ENCODE data around the gene KIF25. TPM values are rescaled to one million over a fixed set of nuclear protein-coding genes. Genes with fewer than 3 reads are reported as not detected.

The KIF25 gene
- total RNA-seq, 4 donors from 2014 or later, result 0.26 TPM; not detected in 3

GRCh38 chr6:168093634-168094033 is 96.2 kb downstream of the KIF25 start:
- Histone ChIP-seq H3K36me3 (no peaks in the 10 kb centered on the region), H3K27me3 (peaks cover 0 to 16% (median 0%) of the 10 kb centered on the region in 4 donors), H3K4me3 (no peak overlapping the region), H3K27ac (no peak overlapping the region), H3K4me1 (no peaks in the 10 kb centered on the region), H3K9me3 (no peaks in the 10 kb centered on the region)
- no peak for TF ChIP-seq CTCF (IDR thresholded peaks at IDR 0.05)
- no peak for TF ChIP-seq POLR2A (IDR thresholded peaks at IDR 0.05)
- intact Hi-C loops (cut with DNase I), result no loop called here
- 85 to 90% methylated on average over 10 to 11 of the region's 11 CpGs for WGBS, 2 donors
- DNase-seq, result no peak

Other genes starting within 250 kb of the KIF25 start
- 100 to 1,000 TPM in 3 of 4 donors, 10 to 100 TPM in 1; 93.8 to 250 (median 204) TPM for gene AFDN, start 170.8 kb upstream of the KIF25 start, total RNA-seq
- under 1 TPM in 2 of 4 donors, not detected in 2; 0.13 to 0.19 TPM for gene FRMD1, start 81.5 kb downstream of the KIF25 start, total RNA-seq